GM10266 (cell line): ENCODE measurements around the gene RABGAP1L.

Source experiments
- DNase-seq: peaks from one replicate; pipeline ENCODE4 v3.0.0; 2012; ENCODE audit errors: extremely low spot score
- CTCF ChIP-seq: IDR thresholded peaks from 2 replicates; pipeline ENCODE4 v1.5.1; 2012; ENCODE audit warnings: mild to moderate bottlenecking, low read depth; ENCODE audit not compliant: control insufficient read depth, insufficient read depth; ENCODE audit errors: missing control alignments

Gene RABGAP1L

DNA sequence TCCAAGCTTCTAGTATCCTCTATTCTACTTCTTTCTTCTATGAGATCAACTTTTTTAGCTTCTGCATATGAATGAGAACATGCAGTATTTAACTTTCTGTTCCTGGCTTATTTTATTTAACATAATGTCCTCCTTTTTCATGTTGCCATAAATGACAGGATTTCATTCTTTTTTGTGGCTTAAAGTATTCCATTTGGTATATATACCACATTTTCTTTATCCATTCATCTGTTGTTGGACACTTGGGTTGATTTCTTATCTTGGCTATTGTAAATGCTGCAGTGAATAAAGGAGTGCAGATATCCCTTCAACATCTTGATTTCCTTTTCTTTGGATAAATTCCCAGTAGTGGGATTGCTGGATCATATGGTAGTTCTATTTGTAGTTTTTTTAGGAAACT is 498.1 kb downstream of the RABGAP1L start:
- DNase-seq, result no peak
- no peak for TF ChIP-seq CTCF

- no peak for TF ChIP-seq CTCF
- no peak for DNase-seq
Observed at GRCh38 chr1:174657893-174658292, 498.6 kb downstream of the RABGAP1L start.

DNA sequence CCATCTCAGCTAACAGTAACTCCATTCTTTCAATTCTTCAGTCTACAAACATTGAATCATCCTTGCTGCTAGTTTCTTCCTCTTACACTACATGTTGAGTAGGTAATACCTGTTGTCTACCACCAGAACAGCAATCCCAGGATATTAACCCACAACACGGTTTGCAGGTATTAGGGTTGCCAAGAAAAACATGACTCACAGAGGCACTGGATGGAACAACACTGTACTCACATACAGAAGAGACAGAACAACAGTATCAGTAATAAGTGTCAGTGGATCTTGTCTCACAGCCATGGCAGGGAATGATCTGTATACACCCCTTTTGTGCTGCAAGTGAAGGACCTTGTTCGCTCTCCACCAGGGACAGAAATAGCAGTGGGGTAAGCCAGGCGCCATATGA is 500.5 kb downstream of the RABGAP1L start:
- TF ChIP-seq CTCF, result no peak
- DNase-seq, result no peak

DNA sequence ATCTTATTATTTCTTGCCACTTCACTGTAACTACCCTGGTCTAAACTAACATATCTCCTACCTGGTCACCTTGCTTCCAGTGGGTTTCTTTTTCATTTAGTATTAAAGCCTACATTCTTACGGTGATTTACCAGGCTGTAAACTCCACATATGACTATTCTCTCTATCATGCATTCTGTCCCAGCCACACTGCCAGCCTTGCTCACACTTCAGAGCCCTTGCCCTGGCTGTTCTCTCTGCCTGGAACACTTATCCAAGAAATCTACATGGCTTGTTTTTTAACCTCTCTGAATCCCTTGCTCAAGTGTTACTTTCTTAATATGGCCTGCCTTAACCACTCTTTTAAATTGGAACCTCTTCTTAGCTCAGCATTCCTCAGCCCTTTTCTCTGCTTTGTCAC is 501.2 kb downstream of the RABGAP1L start:
- TF ChIP-seq CTCF, result no peak
- DNase-seq, result no peak

DNA sequence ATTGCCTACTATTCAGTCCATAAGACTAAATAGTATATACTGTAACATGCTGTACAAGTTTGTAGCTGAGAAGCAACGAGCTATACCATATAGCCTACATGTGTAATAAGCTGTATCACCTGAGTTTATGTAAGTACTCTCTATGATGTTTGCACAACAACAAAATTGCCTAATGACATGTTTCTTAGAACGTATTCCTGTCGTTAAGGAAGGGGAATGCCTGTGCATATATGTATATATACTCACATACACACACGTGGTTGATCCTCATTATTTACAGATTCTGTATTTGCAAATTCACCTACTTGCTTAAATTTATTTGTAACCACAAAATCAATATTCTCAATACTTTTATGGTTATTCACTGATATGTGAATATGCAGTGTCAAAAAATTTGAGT is 504.0 kb downstream of the RABGAP1L start:
- no peak for DNase-seq
- TF ChIP-seq CTCF, result no peak

- no peak for TF ChIP-seq CTCF
- no peak for DNase-seq
Observed at GRCh38 chr1:174666248-174666647, 506.9 kb downstream of the RABGAP1L start.

GRCh38 chr1:174671826-174672225 is 512.5 kb downstream of the RABGAP1L start:
- no peak for TF ChIP-seq CTCF
- DNase-seq, result no peak
